K562 (cell line): ENCODE data around the gene KHSRP. TPM values are rescaled to one million over a fixed set of nuclear protein-coding genes. Genes with fewer than 3 reads are reported as not detected.
A peak's percentile ranks its signal among the peaks of the same experiment; 100 is the strongest.

Source experiments
- ATF7 ChIP-seq: fragments of 450-650 bp; IDR thresholded peaks from 2 replicates; pipeline ENCODE4 v1.7.1; 2014; ENCODE audit warnings: mild to moderate bottlenecking, moderate library complexity
- CBX3 ChIP-seq, 2 experiments: IDR thresholded peaks; 1 replicate in 1 of 2; 2 replicates in 1 of 2; pipeline ENCODE4 v1.6.1; 2012; ENCODE audit warnings: inconsistent platforms in 2 of 2, low read length in 2 of 2, borderline replicate concordance in 1 of 2, control low read depth in 1 of 2
- CCNT2 ChIP-seq: IDR thresholded peaks from 2 replicates; pipeline ENCODE4 v1.6.1; 2011; ENCODE audit warnings: borderline replicate concordance, low read depth, mild to moderate bottlenecking, moderate library complexity, mixed read lengths, low read length; ENCODE audit not compliant: insufficient read length; ENCODE audit errors: extremely low read depth
- CHD4 ChIP-seq: fragments of 200-600 bp; sonication (generic); IDR thresholded peaks from 3 replicates; pipeline ENCODE4 v1.6.1; 2012; ENCODE audit warnings: low read depth, mild to moderate bottlenecking, mixed read lengths, low read length, inconsistent platforms; ENCODE audit not compliant: insufficient read depth, insufficient replicate concordance, poor library complexity, severe bottlenecking
- CREB1 ChIP-seq, 2 experiments: sonication (generic) in 1 of 2; formaldehyde crosslinking in 1 of 2; IDR thresholded peaks; 2 replicates each; pipeline versions ENCODE4 v1.6.1 to v1.8.0; 2012 to 2022; ENCODE audit warnings: inconsistent platforms in 1 of 2, mild to moderate bottlenecking in 1 of 2, missing genetic modification reagents in 1 of 2, moderate library complexity in 1 of 2
- CREBBP ChIP-seq: IDR thresholded peaks from one replicate; pipeline ENCODE4 v1.6.1; 2012; ENCODE audit warnings: low read depth, mild to moderate bottlenecking, control low read depth, inconsistent platforms, low read length
- HDAC1 ChIP-seq, 2 experiments: fragments of 450-650 bp; IDR thresholded peaks; 2 replicates each; pipeline ENCODE4 v1.6.1; 2016 to 2017; ENCODE audit warnings: inconsistent platforms in 1 of 2, mild to moderate bottlenecking in 1 of 2, moderate library complexity in 1 of 2
- LEF1 ChIP-seq: fragments of 450-650 bp; IDR thresholded peaks from 2 replicates; pipeline ENCODE4 v1.6.1; 2016; ENCODE audit warnings: mild to moderate bottlenecking
- MEIS2 ChIP-seq: fragments of 450-650 bp; IDR thresholded peaks from 2 replicates; pipeline ENCODE4 v1.6.1; 2014; ENCODE audit warnings: mild to moderate bottlenecking; ENCODE audit not compliant: partially characterized antibody
- MIER1 ChIP-seq: fragments of 450-650 bp; IDR thresholded peaks from 2 replicates; pipeline ENCODE4 v1.6.1; 2016; ENCODE audit warnings: antibody characterized with exemption, mild to moderate bottlenecking, low read depth
- MYC ChIP-seq, 2 experiments: fragments of 250-450 bp in 1 of 2; sonication (Bioruptor Pico) in 1 of 2; IDR thresholded peaks; 2 replicates each; pipeline versions ENCODE4 v1.5.1 to v1.6.1; 2012 to 2021; ENCODE audit warnings: low read depth in 2 of 2, borderline replicate concordance in 1 of 2, improper control_type of control experiment in 1 of 2, low read length in 1 of 2, mild to moderate bottlenecking in 1 of 2, moderate library complexity in 1 of 2
- NFIX ChIP-seq: fragments of 250-450 bp; sonication (Bioruptor Pico); IDR thresholded peaks from 2 replicates; pipeline ENCODE4 v1.4.0; 2020; ENCODE audit warnings: low read depth, mild to moderate bottlenecking, moderate library complexity
- NFXL1 ChIP-seq: fragments of 450-650 bp; formaldehyde crosslinking; IDR thresholded peaks from 2 replicates; pipeline ENCODE4 v1.4.0; 2021; ENCODE audit warnings: mild to moderate bottlenecking
- RAD51 ChIP-seq: fragments of 450-650 bp; IDR thresholded peaks from 2 replicates; pipeline ENCODE4 v1.7.1; 2016; ENCODE audit warnings: low read depth, mild to moderate bottlenecking, borderline replicate concordance
- SETDB1 ChIP-seq: IDR thresholded peaks from one replicate; pipeline ENCODE4 v1.6.1; 2012; ENCODE audit warnings: low read length, control low read depth, inconsistent platforms
- STAT5B ChIP-seq: fragments of 250-450 bp; sonication (Bioruptor Pico); IDR thresholded peaks from 2 replicates; pipeline ENCODE4 v1.8.0; 2021; ENCODE audit warnings: mild to moderate bottlenecking, inconsistent platforms
- XRCC3 ChIP-seq: fragments of 450-650 bp; IDR thresholded peaks from 2 replicates; pipeline ENCODE4 v1.6.1; 2017; ENCODE audit warnings: mild to moderate bottlenecking, moderate library complexity
- polyA plus RNA-seq, 8 experiments: library from polyadenylated mRNA; depleted of rRNA in 4 of 8; stranded (reverse) in 5 of 8; unstranded in 3 of 8; fragments of >200 nt; fragmentation: Nextera tagmentation in 2 of 8; fragmentation: Illumina TruSeq in 1 of 8; extraction: Ambion mirVana in 2 of 8; extraction: Trizol in 1 of 8; gene quantifications; 2 replicates each; pipeline versions ENCODE4 v1.2.1 to v1.2.3, GENCODE V29; 2011 to 2014; ENCODE audit warnings: inconsistent platforms in 1 of 8, missing spikeins in 1 of 8
- total RNA-seq, 7 experiments: library from RNA; depleted of rRNA in 6 of 7; stranded (reverse); fragments of >200 nt in 6 of 7; fragmentation: Illumina TruSeq in 2 of 7; extraction: Trizol in 2 of 7; gene quantifications; 2 replicates each; pipeline versions ENCODE4 v1.2.1 to v1.2.3, GENCODE V29; 2011 to 2021; ENCODE audit warnings: low replicate concordance in 1 of 7
- TF ChIP-seq, protein P1 (sequence below), 2 experiments: fragments of 150-350 bp in 1 of 2; IDR thresholded peaks; 2 replicates each; pipeline ENCODE4 v1.6.1; 2012 to 2016; ENCODE audit warnings: low read depth in 2 of 2, low read length in 2 of 2, mild to moderate bottlenecking in 1 of 2, moderate library complexity in 1 of 2
- TF ChIP-seq, protein P2 (sequence below): fragments of 250-450 bp; sonication (Bioruptor Pico); IDR thresholded peaks from 2 replicates; pipeline ENCODE4 v1.9.0; 2021; ENCODE audit warnings: mild to moderate bottlenecking, inconsistent platforms
- TF ChIP-seq, protein P3 (sequence below): fragments of 450-650 bp; formaldehyde crosslinking; IDR thresholded peaks from 2 replicates; pipeline ENCODE4 v1.4.0; 2020; ENCODE audit warnings: mild to moderate bottlenecking

The KHSRP gene
- total and polyA plus RNA-seq, 9 of the 15 experiments (the other 6 are each of a cell fraction or from before 2014, with no cell fraction given) = 4.2 to 564 (median 139) TPM

DNA sequence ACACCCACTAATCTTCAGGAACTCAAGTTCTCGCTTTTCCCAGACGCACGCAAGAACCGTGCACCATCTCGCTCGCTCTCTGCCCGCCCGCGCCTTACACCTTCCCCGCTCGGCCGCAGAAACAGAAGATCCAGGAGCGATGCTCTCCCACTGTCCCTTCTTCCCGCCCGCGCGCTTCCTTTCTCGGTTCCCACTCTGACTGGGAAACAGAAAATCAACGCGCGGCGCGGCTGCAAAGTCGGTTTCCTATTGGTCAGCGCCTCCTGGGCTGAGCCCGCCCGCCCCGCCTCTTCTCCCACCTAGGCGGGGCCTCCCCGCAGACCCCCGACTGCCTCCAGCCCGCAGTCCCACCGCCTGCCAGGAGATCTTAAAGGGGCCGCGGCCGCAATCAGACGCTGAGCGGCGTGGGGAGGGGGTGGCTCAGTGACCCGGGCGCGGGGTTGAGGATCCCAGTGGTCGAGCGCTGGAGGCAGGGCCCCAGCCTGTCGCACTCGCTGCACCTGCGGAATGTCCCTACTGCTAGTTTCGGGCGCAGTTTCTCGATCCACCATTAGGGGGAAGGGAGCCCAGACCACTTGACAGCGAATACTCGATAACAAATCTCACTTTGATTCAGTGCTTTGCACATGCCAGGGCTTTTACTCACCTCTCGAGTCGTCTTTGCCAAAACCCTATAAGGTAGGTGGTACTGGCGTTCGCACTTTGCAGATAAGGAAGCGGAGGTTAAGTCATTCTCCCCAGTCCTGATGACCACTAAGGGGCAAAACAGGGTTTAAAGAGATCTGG is 35.7 kb upstream of the KHSRP start (continued):
- TF ChIP-seq, protein P1, sequence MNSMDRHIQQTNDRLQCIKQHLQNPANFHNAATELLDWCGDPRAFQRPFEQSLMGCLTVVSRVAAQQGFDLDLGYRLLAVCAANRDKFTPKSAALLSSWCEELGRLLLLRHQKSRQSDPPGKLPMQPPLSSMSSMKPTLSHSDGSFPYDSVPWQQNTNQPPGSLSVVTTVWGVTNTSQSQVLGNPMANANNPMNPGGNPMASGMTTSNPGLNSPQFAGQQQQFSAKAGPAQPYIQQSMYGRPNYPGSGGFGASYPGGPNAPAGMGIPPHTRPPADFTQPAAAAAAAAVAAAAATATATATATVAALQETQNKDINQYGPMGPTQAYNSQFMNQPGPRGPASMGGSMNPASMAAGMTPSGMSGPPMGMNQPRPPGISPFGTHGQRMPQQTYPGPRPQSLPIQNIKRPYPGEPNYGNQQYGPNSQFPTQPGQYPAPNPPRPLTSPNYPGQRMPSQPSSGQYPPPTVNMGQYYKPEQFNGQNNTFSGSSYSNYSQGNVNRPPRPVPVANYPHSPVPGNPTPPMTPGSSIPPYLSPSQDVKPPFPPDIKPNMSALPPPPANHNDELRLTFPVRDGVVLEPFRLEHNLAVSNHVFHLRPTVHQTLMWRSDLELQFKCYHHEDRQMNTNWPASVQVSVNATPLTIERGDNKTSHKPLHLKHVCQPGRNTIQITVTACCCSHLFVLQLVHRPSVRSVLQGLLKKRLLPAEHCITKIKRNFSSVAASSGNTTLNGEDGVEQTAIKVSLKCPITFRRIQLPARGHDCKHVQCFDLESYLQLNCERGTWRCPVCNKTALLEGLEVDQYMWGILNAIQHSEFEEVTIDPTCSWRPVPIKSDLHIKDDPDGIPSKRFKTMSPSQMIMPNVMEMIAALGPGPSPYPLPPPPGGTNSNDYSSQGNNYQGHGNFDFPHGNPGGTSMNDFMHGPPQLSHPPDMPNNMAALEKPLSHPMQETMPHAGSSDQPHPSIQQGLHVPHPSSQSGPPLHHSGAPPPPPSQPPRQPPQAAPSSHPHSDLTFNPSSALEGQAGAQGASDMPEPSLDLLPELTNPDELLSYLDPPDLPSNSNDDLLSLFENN (IDR thresholded peaks at IDR 0.05; ENCODE audit: low read depth in 2 of 2, low read length in 2 of 2) = no peak
- TF ChIP-seq RAD51 (0 out of 2 replicates have a peak, but pooled peaks have one; percentile 7), CCNT2 (peak; percentile 45), CBX3 (IDR thresholded peaks at IDR 0.05; ENCODE audit: borderline replicate concordance in 1 of 2, low read length in 2 of 2) (no peak), CREB1 (IDR thresholded peaks at IDR 0.05) (no peak), CREB1 (CRISPR knock-in tag; IDR thresholded peaks at IDR 0.05) (peak; percentile 66), CHD4 (peak; percentile 15), NFIX (no peak), XRCC3 (no peak), STAT5B (CRISPR knock-in tag) (no peak), NFXL1 (CRISPR knock-in tag) (no peak), MYC (IDR thresholded peaks at IDR 0.05; ENCODE audit: low read depth, low read length) (no peak), MYC (CRISPR knock-in tag; IDR thresholded peaks at IDR 0.05; ENCODE audit: borderline replicate concordance, low read depth) (0 out of 2 replicates have a peak, but pooled peaks have one; percentile 23), ATF7 (peak; percentile 30), MEIS2 (peak; percentile 80), HDAC1 (IDR thresholded peaks at IDR 0.05) (peak in 1 of 2 experiments; percentile 42; a peak in 2 of 4 replicates), SETDB1 (no peak), LEF1 (0 out of 2 replicates have a peak, but pooled peaks have one; percentile 52), CREBBP (no peak), MIER1 (peak; percentile 70)
- TF ChIP-seq, protein P2, sequence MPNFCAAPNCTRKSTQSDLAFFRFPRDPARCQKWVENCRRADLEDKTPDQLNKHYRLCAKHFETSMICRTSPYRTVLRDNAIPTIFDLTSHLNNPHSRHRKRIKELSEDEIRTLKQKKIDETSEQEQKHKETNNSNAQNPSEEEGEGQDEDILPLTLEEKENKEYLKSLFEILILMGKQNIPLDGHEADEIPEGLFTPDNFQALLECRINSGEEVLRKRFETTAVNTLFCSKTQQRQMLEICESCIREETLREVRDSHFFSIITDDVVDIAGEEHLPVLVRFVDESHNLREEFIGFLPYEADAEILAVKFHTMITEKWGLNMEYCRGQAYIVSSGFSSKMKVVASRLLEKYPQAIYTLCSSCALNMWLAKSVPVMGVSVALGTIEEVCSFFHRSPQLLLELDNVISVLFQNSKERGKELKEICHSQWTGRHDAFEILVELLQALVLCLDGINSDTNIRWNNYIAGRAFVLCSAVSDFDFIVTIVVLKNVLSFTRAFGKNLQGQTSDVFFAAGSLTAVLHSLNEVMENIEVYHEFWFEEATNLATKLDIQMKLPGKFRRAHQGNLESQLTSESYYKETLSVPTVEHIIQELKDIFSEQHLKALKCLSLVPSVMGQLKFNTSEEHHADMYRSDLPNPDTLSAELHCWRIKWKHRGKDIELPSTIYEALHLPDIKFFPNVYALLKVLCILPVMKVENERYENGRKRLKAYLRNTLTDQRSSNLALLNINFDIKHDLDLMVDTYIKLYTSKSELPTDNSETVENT (CRISPR knock-in tag) = no peak
- TF ChIP-seq, protein P3, sequence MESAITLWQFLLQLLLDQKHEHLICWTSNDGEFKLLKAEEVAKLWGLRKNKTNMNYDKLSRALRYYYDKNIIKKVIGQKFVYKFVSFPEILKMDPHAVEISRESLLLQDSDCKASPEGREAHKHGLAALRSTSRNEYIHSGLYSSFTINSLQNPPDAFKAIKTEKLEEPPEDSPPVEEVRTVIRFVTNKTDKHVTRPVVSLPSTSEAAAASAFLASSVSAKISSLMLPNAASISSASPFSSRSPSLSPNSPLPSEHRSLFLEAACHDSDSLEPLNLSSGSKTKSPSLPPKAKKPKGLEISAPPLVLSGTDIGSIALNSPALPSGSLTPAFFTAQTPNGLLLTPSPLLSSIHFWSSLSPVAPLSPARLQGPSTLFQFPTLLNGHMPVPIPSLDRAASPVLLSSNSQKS (CRISPR knock-in tag) = no peak
